Muscle of leg (tissue), 11 donors: ENCODE measurements around the gene RAF1. TPM values are rescaled to one million over a fixed set of nuclear protein-coding genes. Genes with fewer than 3 reads are reported as not detected.

Experiments
- DNase-seq: peaks from one replicate; pipeline ENCODE4 v3.0.0; 2013
- H3K27ac ChIP-seq: one replicate; pipeline ENCODE4 v1.5.1; 2013; ENCODE audit warnings: mild to moderate bottlenecking, low read length, control low read depth
- H3K27me3 ChIP-seq: one replicate; pipeline ENCODE4 v1.6.1; 2013; ENCODE audit warnings: low read length; ENCODE audit not compliant: control insufficient read depth, insufficient read depth
- H3K36me3 ChIP-seq: one replicate; pipeline ENCODE4 v1.6.1; 2013; ENCODE audit warnings: low read length; ENCODE audit not compliant: control insufficient read depth, insufficient read depth
- H3K4me1 ChIP-seq: one replicate; pipeline ENCODE4 v1.6.1; 2013; ENCODE audit warnings: low read length; ENCODE audit not compliant: control insufficient read depth, insufficient read depth
- H3K4me3 ChIP-seq: one replicate; pipeline ENCODE4 v1.5.1; 2013; ENCODE audit warnings: low read length, control low read depth
- H3K9me3 ChIP-seq: replicated peaks from 2 replicates; pipeline ENCODE4 v1.6.1; 2013; ENCODE audit warnings: low read depth, low read length; ENCODE audit not compliant: control insufficient read depth
- WGBS: methylation state at CpG from one replicate; pipeline ENCODE4 v1.1.5; 2013; ENCODE audit warnings: missing lambda C conversion rate; ENCODE audit not compliant: insufficient coverage; 5-methylcytosine and 5-hydroxymethylcytosine counted together
- polyA plus RNA-seq, 8 donors: library from polyadenylated mRNA; unstranded; fragments of 120-200 nt; gene quantifications; one replicate each; pipeline versions ENCODE4 v1.2.1 to v1.2.3, GENCODE V29; 2013; ENCODE audit warnings: inconsistent platforms in 1 of 8, low replicate concordance in 1 of 8; ENCODE audit not compliant: insufficient read length in 8 of 8, insufficient read depth in 1 of 8
- total RNA-seq: library from RNA; stranded (reverse); fragments of 120-200 nt; gene quantifications from one replicate; pipeline ENCODE4 v1.2.4, GENCODE V29; 2013

The RAF1 gene
- total and polyA plus RNA-seq, 9 donors: 80.0 to 113 (median 90.7) TPM

DNA sequence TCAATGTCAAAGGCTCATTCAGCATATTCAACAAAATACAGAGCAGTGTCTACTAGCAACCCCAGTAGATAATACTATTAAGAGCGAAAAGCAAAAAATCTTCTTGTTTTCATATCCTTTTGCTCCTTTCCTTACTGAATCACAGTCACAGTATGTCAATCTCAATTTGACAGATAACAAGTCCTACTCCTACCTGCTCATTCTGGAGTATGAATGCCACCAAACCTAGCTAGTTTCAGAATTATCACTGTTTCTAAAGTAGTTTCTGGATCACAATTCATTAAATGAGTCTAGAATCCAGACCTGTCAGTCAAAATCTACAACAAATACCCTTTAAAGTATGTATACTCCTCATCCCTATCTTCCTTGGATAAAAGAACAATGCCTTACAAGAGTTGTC, 55.5 kb downstream of the RAF1 start:
- H3K4me3 ChIP-seq: no peak overlapping the region
- no peaks in the 10 kb centered on the region for H3K4me1 ChIP-seq
- peaks cover 40% of the 10 kb centered on the region for H3K36me3 ChIP-seq
- no peaks in the 10 kb centered on the region for H3K27me3 ChIP-seq
- WGBS: no CpG with 5 or more reads among the region's 1 CpG
- DNase-seq: no peak
- H3K9me3 ChIP-seq: no peaks in the 10 kb centered on the region
- no peak overlapping the region for H3K27ac ChIP-seq

DNA sequence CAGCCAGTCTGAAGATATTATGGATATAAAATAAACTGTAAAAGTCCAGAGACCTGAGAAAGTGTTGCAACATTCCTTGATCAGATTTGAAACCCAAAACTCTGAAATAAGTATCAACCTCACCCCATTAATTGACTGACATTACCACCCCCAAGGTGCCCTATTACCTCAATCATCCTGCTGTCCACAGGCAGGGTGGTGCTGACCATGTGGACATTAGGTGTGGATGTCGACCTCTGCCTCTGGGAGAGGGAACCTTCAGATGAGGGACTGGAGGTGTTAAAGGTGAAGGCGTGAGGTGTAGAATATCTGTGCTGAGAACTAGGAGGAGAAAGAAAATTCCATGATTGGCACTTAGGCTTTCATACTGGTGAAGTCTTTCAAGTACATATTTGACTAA, 59.9 kb downstream of the RAF1 start:
- no peaks in the 10 kb centered on the region for H3K27me3 ChIP-seq
- H3K27ac ChIP-seq: no peak overlapping the region
- no peak overlapping the region for H3K4me3 ChIP-seq
- H3K9me3 ChIP-seq: no peaks in the 10 kb centered on the region
- WGBS: 100% methylated on average over 2 of the region's 2 CpGs
- no peak for DNase-seq
- no peaks in the 10 kb centered on the region for H3K4me1 ChIP-seq
- H3K36me3 ChIP-seq: peaks cover 51% of the 10 kb centered on the region

DNA sequence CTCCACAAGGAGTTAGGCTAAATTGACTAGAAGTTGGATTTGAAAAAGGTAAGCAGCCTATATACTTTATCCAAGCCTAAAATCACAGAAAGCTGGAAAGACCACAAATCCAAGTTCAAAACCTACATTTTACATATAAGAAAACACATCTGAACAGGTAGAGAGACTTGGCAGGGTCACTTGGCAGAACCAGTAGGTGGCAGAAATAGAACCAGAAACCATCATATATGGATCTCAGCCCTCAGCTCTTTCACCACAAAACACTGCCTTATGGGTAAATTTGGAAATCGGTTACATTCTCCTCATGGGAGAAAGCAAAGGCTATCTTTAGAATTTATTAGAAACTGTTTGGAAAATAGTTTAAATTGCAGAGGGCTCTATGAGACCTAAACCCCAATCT, 62.8 kb downstream of the RAF1 start:
- Histone ChIP-seq H3K27me3 (no peaks in the 10 kb centered on the region), H3K4me1 (no peaks in the 10 kb centered on the region), H3K27ac (no peak overlapping the region), H3K36me3 (peaks cover 60% of the 10 kb centered on the region), H3K4me3 (no peak overlapping the region), H3K9me3 (no peaks in the 10 kb centered on the region)
- DNase-seq: no peak
- no CpG with 5 or more reads among the region's 1 CpG for WGBS

DNA sequence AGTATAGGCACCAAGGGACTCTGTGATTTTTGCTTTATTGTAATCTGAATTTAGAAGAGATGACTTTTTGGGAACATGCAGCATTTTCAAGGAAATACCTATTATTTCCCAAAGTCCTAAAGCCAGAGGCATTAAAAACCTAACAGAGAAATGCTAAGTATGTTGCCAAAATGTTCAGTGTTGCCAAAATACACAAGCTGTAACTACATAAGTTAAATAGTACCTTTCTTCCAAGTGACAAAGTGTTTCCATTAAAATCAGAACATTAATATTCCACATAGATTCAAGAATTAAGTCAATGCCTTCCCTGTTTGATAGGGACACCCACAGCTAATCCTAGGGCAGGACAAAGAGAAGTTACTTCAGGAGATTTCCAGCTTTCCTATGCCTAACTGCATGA, 65.0 kb downstream of the RAF1 start:
- H3K4me1 ChIP-seq: no peaks in the 10 kb centered on the region
- no peaks in the 10 kb centered on the region for H3K9me3 ChIP-seq
- no peak overlapping the region for H3K4me3 ChIP-seq
- H3K27ac ChIP-seq: no peak overlapping the region
- no peak for DNase-seq
- H3K27me3 ChIP-seq: no peaks in the 10 kb centered on the region
- peaks cover 73% of the 10 kb centered on the region for H3K36me3 ChIP-seq

DNA sequence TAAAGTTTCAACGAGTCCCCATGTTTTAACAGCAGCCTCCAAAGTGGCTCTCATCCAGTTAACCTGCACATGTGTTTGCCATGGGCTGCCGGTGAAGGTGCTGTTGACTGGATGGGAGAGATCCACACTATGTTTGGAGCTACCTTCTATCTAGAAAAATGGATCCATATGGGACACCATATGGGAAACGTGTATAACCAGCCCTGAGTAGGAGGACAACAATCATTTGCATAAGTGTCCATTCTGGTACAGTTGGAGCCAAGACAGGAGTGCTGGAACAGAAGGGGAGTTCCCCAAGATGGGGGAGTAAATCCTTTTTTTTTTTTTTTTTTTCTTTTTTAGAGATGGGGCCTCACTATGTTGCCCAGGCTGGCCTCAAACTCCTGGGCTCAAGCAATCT, 70.4 kb downstream of the RAF1 start:
- no peak overlapping the region for H3K27ac ChIP-seq
- no CpG with 5 or more reads among the region's 3 CpGs for WGBS
- no peaks in the 10 kb centered on the region for H3K27me3 ChIP-seq
- H3K36me3 ChIP-seq: peaks cover 91% of the 10 kb centered on the region
- H3K4me3 ChIP-seq: no peak overlapping the region
- no peaks in the 10 kb centered on the region for H3K4me1 ChIP-seq
- DNase-seq: no peak
- H3K9me3 ChIP-seq: no peaks in the 10 kb centered on the region

DNA sequence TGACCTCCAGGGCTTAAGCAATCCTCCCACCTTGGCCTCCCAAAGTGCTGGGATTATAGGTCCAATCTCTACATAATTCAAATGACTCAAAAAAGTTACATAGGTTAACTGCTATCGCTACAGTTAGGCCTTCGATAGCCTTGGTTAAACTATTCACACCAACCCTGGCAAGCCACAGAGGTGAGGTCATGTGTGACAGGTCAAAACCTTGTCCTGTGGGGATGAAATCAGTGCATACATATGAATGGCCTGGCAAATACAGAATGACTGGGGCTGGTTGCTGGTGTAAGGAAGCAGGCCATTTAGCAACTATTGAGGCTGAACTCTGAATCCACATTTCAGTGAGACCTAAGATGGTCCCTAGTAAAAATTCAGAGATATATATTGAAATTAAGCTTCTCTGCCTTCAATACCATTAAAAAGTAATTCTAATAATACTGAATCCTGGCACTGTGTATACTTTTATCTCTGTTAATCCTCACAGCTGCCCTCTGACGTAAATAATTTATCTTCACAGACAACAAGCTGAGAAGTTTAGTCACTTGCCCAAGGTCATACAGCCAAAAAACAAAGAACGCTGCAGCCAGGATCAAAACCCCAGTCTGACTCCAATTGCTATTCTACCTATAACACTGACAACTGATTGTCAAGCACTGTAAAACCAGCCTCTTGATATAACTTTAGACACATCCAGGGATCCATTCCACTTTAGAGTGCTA, 71.8 kb downstream of the RAF1 start:
- no peaks in the 10 kb centered on the region for H3K9me3 ChIP-seq
- no peaks in the 10 kb centered on the region for H3K27me3 ChIP-seq
- no peak overlapping the region for H3K4me3 ChIP-seq
- DNase-seq: no peak
- peaks cover 90% of the 10 kb centered on the region for H3K36me3 ChIP-seq
- 89% methylated on average over 2 of the region's 4 CpGs for WGBS
- H3K4me1 ChIP-seq: no peaks in the 10 kb centered on the region
- no peak overlapping the region for H3K27ac ChIP-seq

DNA sequence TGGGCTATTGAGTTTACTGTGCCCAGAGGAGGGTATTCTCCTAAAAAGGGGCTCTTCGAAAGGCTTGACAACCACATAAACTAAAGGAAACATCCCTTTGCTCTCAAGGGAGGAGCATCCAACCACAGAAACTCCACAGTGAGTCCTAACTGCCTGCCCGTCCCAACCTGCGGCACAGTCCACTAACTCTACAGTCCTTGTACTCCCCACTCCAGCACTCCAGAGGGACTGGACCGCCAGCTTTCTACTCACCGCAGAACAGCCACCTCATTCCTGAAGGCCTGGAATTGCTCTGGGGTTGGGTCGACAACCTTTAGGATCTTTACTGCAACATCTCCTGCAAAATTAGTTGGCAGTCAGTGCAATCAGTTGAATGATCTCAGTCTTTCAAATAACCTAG, 72.5 kb downstream of the RAF1 start:
- 97% methylated on average over 5 of the region's 6 CpGs for WGBS
- no peak overlapping the region for H3K27ac ChIP-seq
- DNase-seq: no peak
- no peaks in the 10 kb centered on the region for H3K4me1 ChIP-seq
- H3K4me3 ChIP-seq: no peak overlapping the region
- no peaks in the 10 kb centered on the region for H3K9me3 ChIP-seq
- no peaks in the 10 kb centered on the region for H3K27me3 ChIP-seq
- H3K36me3 ChIP-seq: peaks cover 87% of the 10 kb centered on the region

DNA sequence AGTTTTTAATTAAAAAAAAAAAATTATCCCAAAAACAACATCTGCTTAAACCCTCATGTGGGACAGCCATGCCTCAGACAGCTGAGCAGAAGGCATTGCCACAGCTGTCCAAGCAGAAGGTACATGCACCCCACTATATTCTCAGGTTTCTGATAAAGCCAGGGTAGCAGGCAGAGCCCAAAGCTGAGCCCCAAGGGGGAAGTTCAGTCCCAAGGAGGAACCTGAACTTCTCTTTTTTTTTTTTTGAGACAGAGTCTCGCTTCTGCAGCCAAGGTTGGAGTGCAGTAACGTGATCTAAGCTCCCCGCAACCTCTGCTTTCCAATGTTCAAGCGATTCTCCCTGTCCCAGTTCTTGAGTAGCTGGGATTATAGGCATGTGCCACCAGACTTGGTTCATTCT, 73.8 kb downstream of the RAF1 start:
- WGBS: no CpG with 5 or more reads among the region's 4 CpGs
- H3K9me3 ChIP-seq: no peaks in the 10 kb centered on the region
- H3K36me3 ChIP-seq: peaks cover 89% of the 10 kb centered on the region
- no peaks in the 10 kb centered on the region for H3K27me3 ChIP-seq
- no peak overlapping the region for H3K4me3 ChIP-seq
- no peaks in the 10 kb centered on the region for H3K4me1 ChIP-seq
- H3K27ac ChIP-seq: no peak overlapping the region
- DNase-seq: no peak

DNA sequence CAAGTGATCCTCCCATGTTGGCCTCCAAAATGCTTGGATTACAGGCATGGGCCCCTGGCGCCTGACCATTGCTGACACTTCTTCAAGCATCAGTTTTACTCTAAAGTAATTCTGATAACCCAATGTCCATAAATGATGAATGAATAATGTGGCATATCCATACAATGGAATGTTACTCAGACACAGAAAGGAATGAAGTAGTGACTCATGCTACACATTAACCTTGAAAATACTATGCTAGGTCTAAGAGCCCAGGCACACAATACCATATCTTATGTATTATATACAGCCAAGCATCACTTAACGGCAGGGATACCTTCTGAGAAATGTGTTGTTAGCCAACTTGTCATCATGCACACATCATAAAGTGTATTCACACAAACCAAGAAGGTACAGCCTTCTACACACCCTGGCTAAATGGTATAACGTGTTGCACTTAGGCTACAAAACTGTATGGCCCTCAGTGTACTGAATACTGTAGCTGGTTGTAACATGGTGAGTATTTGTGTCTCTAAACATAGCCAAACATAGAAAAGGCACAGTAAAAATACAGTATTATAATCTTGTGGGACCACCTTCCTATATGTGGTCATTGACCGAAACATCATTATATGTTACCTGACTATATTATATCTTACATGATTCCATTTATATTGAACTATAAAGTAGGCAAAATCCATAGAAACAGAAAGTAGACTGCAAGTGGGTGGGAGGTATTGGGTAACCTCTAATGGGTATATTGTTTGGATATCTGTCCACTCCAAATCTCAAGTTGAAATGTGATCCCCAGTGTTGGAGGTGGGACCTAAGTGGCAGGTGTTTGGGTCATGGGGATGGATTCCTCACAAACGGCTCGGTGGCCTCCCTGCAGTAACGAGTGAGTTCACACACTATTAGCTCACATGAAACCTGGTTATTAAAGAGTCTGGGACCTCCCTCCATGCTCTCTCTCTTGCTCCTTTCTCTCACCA, 75.6 kb downstream of the RAF1 start:
- no peak for DNase-seq
- 36% methylated on average over 3 of the region's 7 CpGs for WGBS
- Histone ChIP-seq H3K4me1 (no peaks in the 10 kb centered on the region), H3K27me3 (no peaks in the 10 kb centered on the region), H3K4me3 (no peak overlapping the region), H3K36me3 (peaks cover 89% of the 10 kb centered on the region), H3K9me3 (no peaks in the 10 kb centered on the region), H3K27ac (no peak overlapping the region)

DNA sequence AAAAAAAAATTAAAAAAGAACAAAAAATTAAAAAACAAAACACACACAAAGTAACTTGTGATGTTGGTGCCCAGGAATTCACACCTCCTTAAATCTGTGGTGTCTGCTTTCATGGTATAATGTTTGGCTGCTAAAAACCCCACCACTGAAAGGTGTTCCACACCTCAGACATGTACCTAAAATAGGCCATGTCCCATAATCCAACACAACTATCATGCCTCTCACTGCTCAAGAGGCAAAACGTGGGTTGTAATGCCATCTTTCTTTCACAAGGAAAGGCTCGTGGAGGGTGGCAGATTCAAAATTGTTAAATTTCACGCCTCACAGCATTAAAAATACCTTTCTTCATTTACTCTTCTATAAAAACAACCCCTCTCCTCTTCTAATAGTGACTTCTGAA, 77.5 kb downstream of the RAF1 start:
- no CpG with 5 or more reads among the region's 3 CpGs for WGBS
- no peak overlapping the region for H3K4me3 ChIP-seq
- H3K4me1 ChIP-seq: no peaks in the 10 kb centered on the region
- no peaks in the 10 kb centered on the region for H3K27me3 ChIP-seq
- no peak for DNase-seq
- no peak overlapping the region for H3K27ac ChIP-seq
- peaks cover 88% of the 10 kb centered on the region for H3K36me3 ChIP-seq
- H3K9me3 ChIP-seq: no peaks in the 10 kb centered on the region
